Stomach (tissue), 9 donors: ENCODE measurements around the gene LRRTM3. TPM values are rescaled to one million over a fixed set of nuclear protein-coding genes. Genes with fewer than 3 reads are reported as not detected.

Experiments used
- DNase-seq, 2 donors: peaks; one replicate each; pipeline versions ENCODE4 v3.0.0 to v3.0.0-alpha.2; 2013 to 2019
- H3K27ac ChIP-seq, 5 donors: fragments of 200-600 bp in 4 of 5; sonication (generic) in 4 of 5; one replicate each; pipeline ENCODE4 v1.5.1; 2013 to 2019; ENCODE audit warnings: mild to moderate bottlenecking in 1 of 5, moderate library complexity in 1 of 5
- H3K27me3 ChIP-seq, 3 donors: fragments of 200-600 bp; sonication (generic); one replicate each; pipeline ENCODE4 v1.5.1; 2017 to 2019; ENCODE audit warnings: mixed run types in 1 of 3
- H3K36me3 ChIP-seq, 4 donors: fragments of 200-600 bp; sonication (generic); 1 replicate in 3 of 4; 2 replicates in 1 of 4; pipeline ENCODE4 v1.5.1; 2016 to 2019
- H3K4me1 ChIP-seq, 4 donors: fragments of 200-600 bp; sonication (generic); one replicate each; pipeline ENCODE4 v1.5.1; 2016 to 2019
- H3K4me3 ChIP-seq, 4 donors: fragments of 200-600 bp; sonication (generic) in 3 of 4; one replicate each; pipeline ENCODE4 v1.5.1; 2016 to 2019; ENCODE audit warnings: mild to moderate bottlenecking in 1 of 4
- H3K9me3 ChIP-seq, 4 donors: fragments of 200-600 bp; sonication (generic); one replicate each; pipeline ENCODE4 v1.5.1; 2016 to 2019
- EP300 ChIP-seq: sonication (generic); formaldehyde crosslinking; IDR thresholded peaks from one replicate; pipeline ENCODE4 v1.6.1; 2017; ENCODE audit warnings: antibody characterized with exemption
- POLR2A ChIP-seq, 4 donors: fragments of 450-650 bp; IDR thresholded peaks; one replicate each; pipeline ENCODE4 v1.6.1; 2016; ENCODE audit warnings: antibody characterized with exemption in 4 of 4, control low read depth in 2 of 4, mild to moderate bottlenecking in 1 of 4, moderate library complexity in 1 of 4
- POLR2AphosphoS5 ChIP-seq, 3 donors: sonication (generic); formaldehyde crosslinking; IDR thresholded peaks; one replicate each; pipeline ENCODE4 v1.6.1; 2016; ENCODE audit warnings: antibody characterized with exemption in 3 of 3
- WGBS, 5 donors: extraction: QIAGEN DNeasy Blood & Tissue Kit in 3 of 5; methylation state at CpG; one replicate each; pipeline versions ENCODE4 v1.1.5 to v1.1.7; 2013 to 2018; 5-methylcytosine and 5-hydroxymethylcytosine counted together
- intact Hi-C: fragments of 100-400 bp; cut with DNase I; formaldehyde crosslinking; loops from one replicate; pipeline ENCODE4 v1.15.1; 2023; ENCODE audit warnings: low total_unique reads
- polyA plus RNA-seq, 3 donors: library from polyadenylated mRNA; stranded (reverse); fragments of 200-250 nt; gene quantifications; one replicate each; pipeline ENCODE4 v1.2.3, GENCODE V29; 2013
- total RNA-seq, 5 donors: library from RNA; depleted of rRNA; stranded (reverse); fragments of >200 nt; gene quantifications; one replicate each; pipeline versions ENCODE4 v1.1.0 to v1.2.3, GENCODE V29; 2014 to 2016
- TF ChIP-seq, protein P1 (sequence below), 7 experiments: fragments of 450-650 bp in 4 of 7; fragments of 200-600 bp in 3 of 7; sonication (generic) in 3 of 7; IDR thresholded peaks; one replicate each; pipeline ENCODE4 v1.5.1; 2016 to 2019; ENCODE audit warnings: antibody characterized with exemption in 7 of 7, control low read depth in 2 of 7, mild to moderate bottlenecking in 1 of 7
- donor health status: healthy with polysubstance abuse.
- donor health status: Bipolar disorder and iron deficiency.
- donor health status: healthy.

The LRRTM3 gene
- total and polyA plus RNA-seq, 8 donors, result 0.18 TPM; not detected in 7

DNA sequence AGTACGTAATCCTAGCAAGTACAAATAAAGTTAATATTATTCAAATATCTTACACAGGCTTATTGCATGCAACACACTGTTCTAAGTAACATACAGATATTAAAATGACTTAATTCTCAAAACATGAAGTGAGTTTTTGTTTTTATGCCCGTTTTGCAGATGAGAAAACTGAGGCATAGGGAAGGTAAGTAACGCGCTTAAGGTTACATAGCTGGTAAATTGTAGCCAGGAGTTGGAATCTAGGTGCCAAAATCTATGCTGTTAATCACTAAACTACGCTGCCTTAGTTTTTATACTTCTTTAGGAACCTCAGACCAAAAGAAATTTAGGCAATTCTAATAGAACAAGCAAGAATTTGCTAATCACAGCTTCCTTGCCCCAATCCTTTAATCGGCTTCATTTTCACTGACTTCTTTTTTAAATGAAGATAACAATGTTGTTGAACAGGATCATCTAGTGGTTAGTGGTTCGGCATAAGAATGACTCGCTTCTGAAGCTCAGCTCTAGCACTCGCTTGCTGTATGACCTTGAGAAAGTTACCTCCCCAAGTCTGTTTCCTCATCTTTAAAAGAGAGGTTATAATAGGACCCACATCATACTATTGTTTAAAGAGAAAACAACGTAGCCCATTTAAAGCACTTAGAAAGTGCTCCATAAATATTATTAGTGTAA lies 1.0 kb upstream of the LRRTM3 start:
- intact Hi-C loops, result no loop called here
- H3K4me3 ChIP-seq, result no peak overlapping the region
- TF ChIP-seq, protein P1, sequence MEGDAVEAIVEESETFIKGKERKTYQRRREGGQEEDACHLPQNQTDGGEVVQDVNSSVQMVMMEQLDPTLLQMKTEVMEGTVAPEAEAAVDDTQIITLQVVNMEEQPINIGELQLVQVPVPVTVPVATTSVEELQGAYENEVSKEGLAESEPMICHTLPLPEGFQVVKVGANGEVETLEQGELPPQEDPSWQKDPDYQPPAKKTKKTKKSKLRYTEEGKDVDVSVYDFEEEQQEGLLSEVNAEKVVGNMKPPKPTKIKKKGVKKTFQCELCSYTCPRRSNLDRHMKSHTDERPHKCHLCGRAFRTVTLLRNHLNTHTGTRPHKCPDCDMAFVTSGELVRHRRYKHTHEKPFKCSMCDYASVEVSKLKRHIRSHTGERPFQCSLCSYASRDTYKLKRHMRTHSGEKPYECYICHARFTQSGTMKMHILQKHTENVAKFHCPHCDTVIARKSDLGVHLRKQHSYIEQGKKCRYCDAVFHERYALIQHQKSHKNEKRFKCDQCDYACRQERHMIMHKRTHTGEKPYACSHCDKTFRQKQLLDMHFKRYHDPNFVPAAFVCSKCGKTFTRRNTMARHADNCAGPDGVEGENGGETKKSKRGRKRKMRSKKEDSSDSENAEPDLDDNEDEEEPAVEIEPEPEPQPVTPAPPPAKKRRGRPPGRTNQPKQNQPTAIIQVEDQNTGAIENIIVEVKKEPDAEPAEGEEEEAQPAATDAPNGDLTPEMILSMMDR (IDR thresholded peaks at IDR 0.05), result no peak
- TF ChIP-seq POLR2AphosphoS5 (IDR thresholded peaks at IDR 0.05) (no peak), EP300 (no peak), POLR2A (IDR thresholded peaks at IDR 0.05) (no peak)
- no peak for DNase-seq
- WGBS, 5 donors, result 42 to 59% (median 56%) methylated on average over 10 of the region's 10 CpGs
- H3K4me1 ChIP-seq, result peaks cover 0 to 32% (median 14%) of the 10 kb centered on the region in 4 donors
- H3K27ac ChIP-seq, result no peak overlapping the region
- no peaks in the 10 kb centered on the region for H3K9me3 ChIP-seq
- H3K36me3 ChIP-seq, result no peaks in the 10 kb centered on the region
- H3K27me3 ChIP-seq, result peaks cover 0 to 40% (median 24%) of the 10 kb centered on the region in 3 donors

DNA sequence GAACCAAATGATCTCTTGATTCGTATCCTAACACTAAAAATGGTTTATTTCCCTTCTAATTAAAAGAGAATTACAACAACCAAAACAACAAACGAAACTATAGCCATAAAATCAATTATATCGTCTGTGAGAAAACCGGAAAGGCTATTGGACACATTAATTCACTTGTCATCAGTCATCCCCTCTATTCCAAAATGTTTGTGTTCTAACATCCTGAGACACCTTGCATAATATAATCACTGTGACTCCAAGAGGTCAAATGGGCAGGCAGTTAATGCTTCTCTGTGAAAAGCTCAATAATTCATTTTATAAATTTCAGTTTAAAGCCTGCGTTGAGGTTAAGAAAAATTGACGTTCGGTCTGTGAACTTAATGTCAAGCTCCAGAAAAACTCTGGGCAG lies 463 bp upstream of the LRRTM3 start:
- H3K36me3 ChIP-seq, result no peaks in the 10 kb centered on the region
- TF ChIP-seq EP300 (no peak), POLR2A (IDR thresholded peaks at IDR 0.05) (no peak), POLR2AphosphoS5 (IDR thresholded peaks at IDR 0.05) (no peak)
- TF ChIP-seq, protein P1 (IDR thresholded peaks at IDR 0.05), result no peak

DNA sequence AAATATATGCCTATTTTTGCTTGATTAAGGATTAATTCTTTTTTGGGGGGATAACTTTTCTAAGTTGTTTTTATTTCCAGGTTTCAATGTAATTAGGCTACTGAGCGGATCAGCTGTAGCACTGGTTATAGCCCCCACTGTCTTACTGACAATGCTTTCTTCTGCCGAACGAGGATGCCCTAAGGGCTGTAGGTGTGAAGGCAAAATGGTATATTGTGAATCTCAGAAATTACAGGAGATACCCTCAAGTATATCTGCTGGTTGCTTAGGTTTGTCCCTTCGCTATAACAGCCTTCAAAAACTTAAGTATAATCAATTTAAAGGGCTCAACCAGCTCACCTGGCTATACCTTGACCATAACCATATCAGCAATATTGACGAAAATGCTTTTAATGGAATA lies 1.0 kb downstream of the LRRTM3 start:
- no peaks in the 10 kb centered on the region for H3K9me3 ChIP-seq
- intact Hi-C loops, result no loop called here
- DNase-seq, result no peak
- WGBS, 5 donors, result 53 to 80% (median 64%) methylated on average over 5 of the region's 5 CpGs
- H3K4me1 ChIP-seq, result peaks cover 0 to 32% (median 14%) of the 10 kb centered on the region in 4 donors
- H3K36me3 ChIP-seq, result no peaks in the 10 kb centered on the region
- no peak overlapping the region for H3K4me3 ChIP-seq
- TF ChIP-seq POLR2AphosphoS5 (IDR thresholded peaks at IDR 0.05) (no peak), POLR2A (IDR thresholded peaks at IDR 0.05) (no peak), EP300 (no peak)
- TF ChIP-seq, protein P1 (IDR thresholded peaks at IDR 0.05), result no peak
- no peak overlapping the region for H3K27ac ChIP-seq
- H3K27me3 ChIP-seq, result peaks cover 0 to 48% (median 24%) of the 10 kb centered on the region in 3 donors

More for the DNA sequence above, 463 bp upstream of the LRRTM3 start:
- Histone ChIP-seq H3K4me1 (peaks cover 0 to 32% (median 14%) of the 10 kb centered on the region in 4 donors), H3K4me3 (no peak overlapping the region), H3K27ac (no peak overlapping the region), H3K9me3 (no peaks in the 10 kb centered on the region), H3K27me3 (peaks cover 0 to 44% (median 24%) of the 10 kb centered on the region in 3 donors)
- DNase-seq, result no peak
- intact Hi-C loops, result no loop called here
- WGBS, 5 donors, result 22 to 32% (median 26%) methylated on average over 7 of the region's 7 CpGs

DNA sequence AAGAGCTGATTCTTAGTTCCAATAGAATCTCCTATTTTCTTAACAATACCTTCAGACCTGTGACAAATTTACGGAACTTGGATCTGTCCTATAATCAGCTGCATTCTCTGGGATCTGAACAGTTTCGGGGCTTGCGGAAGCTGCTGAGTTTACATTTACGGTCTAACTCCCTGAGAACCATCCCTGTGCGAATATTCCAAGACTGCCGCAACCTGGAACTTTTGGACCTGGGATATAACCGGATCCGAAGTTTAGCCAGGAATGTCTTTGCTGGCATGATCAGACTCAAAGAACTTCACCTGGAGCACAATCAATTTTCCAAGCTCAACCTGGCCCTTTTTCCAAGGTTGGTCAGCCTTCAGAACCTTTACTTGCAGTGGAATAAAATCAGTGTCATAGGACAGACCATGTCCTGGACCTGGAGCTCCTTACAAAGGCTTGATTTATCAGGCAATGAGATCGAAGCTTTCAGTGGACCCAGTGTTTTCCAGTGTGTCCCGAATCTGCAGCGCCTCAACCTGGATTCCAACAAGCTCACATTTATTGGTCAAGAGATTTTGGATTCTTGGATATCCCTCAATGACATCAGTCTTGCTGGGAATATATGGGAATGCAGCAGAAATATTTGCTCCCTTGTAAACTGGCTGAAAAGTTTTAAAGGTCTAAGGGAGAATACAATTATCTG lies 1.6 kb downstream of the LRRTM3 start:
- Histone ChIP-seq H3K9me3 (no peaks in the 10 kb centered on the region), H3K27ac (no peak overlapping the region), H3K36me3 (no peaks in the 10 kb centered on the region), H3K27me3 (peaks cover 0 to 48% (median 24%) of the 10 kb centered on the region in 3 donors), H3K4me1 (peaks cover 0 to 32% (median 14%) of the 10 kb centered on the region in 4 donors), H3K4me3 (no peak overlapping the region)
- intact Hi-C loops, result no loop called here
- WGBS, 5 donors, result 53 to 87% (median 69%) methylated on average over 11 of the region's 11 CpGs
- no peak for DNase-seq
- TF ChIP-seq, protein P1 (IDR thresholded peaks at IDR 0.05), result no peak
- TF ChIP-seq EP300, result no peak
- TF ChIP-seq POLR2A (IDR thresholded peaks at IDR 0.05), result no peak
- no peak for TF ChIP-seq POLR2AphosphoS5 (IDR thresholded peaks at IDR 0.05)
